Breast epithelium (tissue), 3 donors: ENCODE data around the gene AHNAK.

ENCODE experiments used
- POLR2A ChIP-seq: fragments of 450-650 bp; IDR thresholded peaks from one replicate; pipeline ENCODE4 v1.6.1; 2016; ENCODE audit warnings: antibody characterized with exemption, mild to moderate bottlenecking, moderate library complexity
- TF ChIP-seq, protein P1 (sequence below), 3 donors: fragments of 450-650 bp; IDR thresholded peaks; one replicate each; pipeline ENCODE4 v1.5.1; 2016 to 2017; ENCODE audit warnings: antibody characterized with exemption in 3 of 3, mild to moderate bottlenecking in 3 of 3, moderate library complexity in 3 of 3

- TF ChIP-seq, protein P1, sequence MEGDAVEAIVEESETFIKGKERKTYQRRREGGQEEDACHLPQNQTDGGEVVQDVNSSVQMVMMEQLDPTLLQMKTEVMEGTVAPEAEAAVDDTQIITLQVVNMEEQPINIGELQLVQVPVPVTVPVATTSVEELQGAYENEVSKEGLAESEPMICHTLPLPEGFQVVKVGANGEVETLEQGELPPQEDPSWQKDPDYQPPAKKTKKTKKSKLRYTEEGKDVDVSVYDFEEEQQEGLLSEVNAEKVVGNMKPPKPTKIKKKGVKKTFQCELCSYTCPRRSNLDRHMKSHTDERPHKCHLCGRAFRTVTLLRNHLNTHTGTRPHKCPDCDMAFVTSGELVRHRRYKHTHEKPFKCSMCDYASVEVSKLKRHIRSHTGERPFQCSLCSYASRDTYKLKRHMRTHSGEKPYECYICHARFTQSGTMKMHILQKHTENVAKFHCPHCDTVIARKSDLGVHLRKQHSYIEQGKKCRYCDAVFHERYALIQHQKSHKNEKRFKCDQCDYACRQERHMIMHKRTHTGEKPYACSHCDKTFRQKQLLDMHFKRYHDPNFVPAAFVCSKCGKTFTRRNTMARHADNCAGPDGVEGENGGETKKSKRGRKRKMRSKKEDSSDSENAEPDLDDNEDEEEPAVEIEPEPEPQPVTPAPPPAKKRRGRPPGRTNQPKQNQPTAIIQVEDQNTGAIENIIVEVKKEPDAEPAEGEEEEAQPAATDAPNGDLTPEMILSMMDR (IDR thresholded peaks at IDR 0.05) = no peak
- TF ChIP-seq POLR2A = no peak
Measured at GRCh38 chr11:62565100-62565802, 18.6 kb upstream of the AHNAK start.
